HepG2 (cell line): Measurements from ENCODE around the gene RPS6KA2. TPM values are rescaled to one million over a fixed set of nuclear protein-coding genes. Genes with fewer than 3 reads are reported as not detected.

Experiments
- ATAC-seq: fragments of 200-7000 bp; cut with Tn5 transposase; 3 replicates; pipeline ENCODE4 v1.9.1; 2020; ENCODE audit warnings: mild to moderate bottlenecking, moderate library complexity
- BruUV-seq: library from RNA; stranded (reverse); fragments of 400-500 nt; replicated peaks from 2 replicates; lab custom pipeline; 2021; lab: Mats Ljungman, UMichigan
- CTCF ChIA-PET: fragments of 300-600 bp; formaldehyde crosslinking; extraction: SDS; loops from one replicate; lab custom pipeline; 2021; ENCODE audit warnings: low total read pairs, inconsistent platforms, low intra/inter-chr PET ratio; lab: Yijun Ruan, JAX
- POLR2A ChIA-PET: fragments of 350-600 bp; sonication (Branson Sonifier 250); formaldehyde crosslinking; loops from one replicate; lab custom pipeline; 2020; ENCODE audit warnings: antibody characterized with exemption, inconsistent platforms; lab: Yijun Ruan, JAX
- DNase-seq: peaks from one replicate; pipeline ENCODE4 v3.0.0-alpha.2; 2015; ENCODE audit warnings: low spot score
- FAIRE-seq: peaks from 3 replicates; lab custom pipeline; 2011; peaks lifted over from hg19 to GRCh38; lab: Jason Lieb, UNC
- H2AFZ ChIP-seq: one replicate; pipeline ENCODE4 v1.6.1; 2011; ENCODE audit warnings: low read length, inconsistent platforms
- H3K27ac ChIP-seq: fragments of 300-600 bp; 3 replicates; pipeline ENCODE4 v1.8.0; 2011; ENCODE audit warnings: mixed run types, mild to moderate bottlenecking, mixed read lengths, low read length, inconsistent platforms; ENCODE audit not compliant: insufficient read depth; ENCODE audit errors: extremely low read length
- H3K27me3 ChIP-seq, 2 experiments: fragments of 200-600 bp in 1 of 2; 2 replicates in 1 of 2; 3 replicates in 1 of 2; pipeline versions ENCODE4 v1.6.0 to v1.8.0; 2011; ENCODE audit warnings: low read length in 2 of 2, mild to moderate bottlenecking in 2 of 2, moderate library complexity in 2 of 2, inconsistent platforms in 1 of 2; ENCODE audit not compliant: insufficient read depth in 2 of 2, control insufficient read depth in 1 of 2
- H3K36me3 ChIP-seq, 2 experiments: fragments of 200-600 bp in 1 of 2; replicated peaks in 1 of 2; 2 replicates in 1 of 2; 3 replicates in 1 of 2; pipeline versions ENCODE4 v1.5.1 to v1.8.0; 2011; ENCODE audit warnings: low read length in 2 of 2, inconsistent platforms in 1 of 2; ENCODE audit not compliant: insufficient read depth in 2 of 2, control insufficient read depth in 1 of 2
- H3K4me1 ChIP-seq: 2 replicates; pipeline ENCODE4 v1.5.1; 2012; ENCODE audit warnings: low read length, inconsistent platforms; ENCODE audit not compliant: insufficient read depth
- H3K4me2 ChIP-seq: 2 replicates; pipeline ENCODE4 v1.6.0; 2011; ENCODE audit warnings: low read depth, low read length, inconsistent platforms
- H3K4me3 ChIP-seq, 3 experiments: fragments of 200-600 bp in 1 of 3; sonication (generic), shearing (Covaris generic) in 1 of 3; replicated peaks in 1 of 3; 2 replicates each; pipeline ENCODE4 v1.5.1; 2011 to 2016; ENCODE audit warnings: low read length in 3 of 3, inconsistent platforms in 2 of 3, low read depth in 2 of 3, mild to moderate bottlenecking in 2 of 3, control low read depth in 1 of 3, mixed read lengths in 1 of 3; ENCODE audit not compliant: insufficient read depth in 1 of 3
- H3K79me2 ChIP-seq: one replicate; pipeline ENCODE4 v1.6.1; 2011; ENCODE audit warnings: low read length, inconsistent platforms; ENCODE audit not compliant: insufficient read depth
- H3K9ac ChIP-seq: 2 replicates; pipeline ENCODE4 v1.6.0; 2011; ENCODE audit warnings: mild to moderate bottlenecking, low read depth, low read length, inconsistent platforms; ENCODE audit not compliant: insufficient read depth
- H3K9me3 ChIP-seq: 2 replicates; pipeline ENCODE4 v1.5.1; 2012; ENCODE audit warnings: mild to moderate bottlenecking, low read length
- H4K20me1 ChIP-seq: 2 replicates; pipeline ENCODE4 v1.6.0; 2011; ENCODE audit warnings: inconsistent platforms, mild to moderate bottlenecking, low read length, moderate library complexity; ENCODE audit not compliant: insufficient read depth
- GABPA ChIP-seq, 2 experiments: IDR thresholded peaks; 2 replicates each; pipeline ENCODE4 v1.6.1; 2011 to 2016; ENCODE audit warnings: low read depth in 2 of 2, low read length in 1 of 2, missing biosample characterization in 1 of 2, missing genetic modification characterization in 1 of 2
- IRF2 ChIP-seq: IDR thresholded peaks from 2 replicates; pipeline ENCODE4 v1.6.1; 2018; ENCODE audit warnings: missing genetic modification reagents, missing compliant biosample characterization
- JUN ChIP-seq: sonication (generic); formaldehyde crosslinking; IDR thresholded peaks from 2 replicates; pipeline ENCODE4 v1.4.0; 2020; ENCODE audit warnings: mild to moderate bottlenecking, missing genetic modification reagents
- MTA1 ChIP-seq: sonication (generic); formaldehyde crosslinking; IDR thresholded peaks from 2 replicates; pipeline ENCODE4 v1.4.0; 2020; ENCODE audit warnings: missing genetic modification reagents, mild to moderate bottlenecking, borderline replicate concordance
- POLR2A ChIP-seq, 2 experiments: IDR thresholded peaks; 2 replicates each; pipeline ENCODE4 v1.6.1; 2011; ENCODE audit warnings: low read depth in 2 of 2, low read length in 2 of 2, mild to moderate bottlenecking in 1 of 2, moderate library complexity in 1 of 2; ENCODE audit not compliant: insufficient read depth in 1 of 2
- TBX2 ChIP-seq: sonication (generic); formaldehyde crosslinking; IDR thresholded peaks from 2 replicates; pipeline ENCODE4 v1.5.0; 2020; ENCODE audit warnings: missing genetic modification reagents, mild to moderate bottlenecking, borderline replicate concordance
- ZBTB40 ChIP-seq, 2 experiments: fragments of 450-650 bp in 1 of 2; sonication (generic) in 1 of 2; formaldehyde crosslinking in 1 of 2; IDR thresholded peaks; 2 replicates each; pipeline versions ENCODE4 v1.6.1 to v1.8.0; 2016 to 2022; ENCODE audit warnings: antibody characterized with exemption in 1 of 2, mild to moderate bottlenecking in 1 of 2, missing genetic modification reagents in 1 of 2
- ZBTB46 ChIP-seq: sonication (generic); formaldehyde crosslinking; IDR thresholded peaks from 2 replicates; pipeline ENCODE4 v1.4.0; 2020; ENCODE audit warnings: mild to moderate bottlenecking, missing genetic modification reagents, borderline replicate concordance
- ZNF326 ChIP-seq: sonication (generic); formaldehyde crosslinking; IDR thresholded peaks from 2 replicates; pipeline ENCODE4 v1.4.0; 2020; ENCODE audit warnings: missing genetic modification reagents, borderline replicate concordance
- ZNF678 ChIP-seq: sonication (generic); formaldehyde crosslinking; IDR thresholded peaks from 2 replicates; pipeline ENCODE4 v1.4.0; 2020; ENCODE audit warnings: mild to moderate bottlenecking, missing genetic modification reagents
- ZNF790 ChIP-seq: sonication (generic); formaldehyde crosslinking; IDR thresholded peaks from 2 replicates; pipeline ENCODE4 v1.8.0; 2022; ENCODE audit warnings: missing genetic modification reagents, mild to moderate bottlenecking, borderline replicate concordance
- WGBS: methylation state at CpG from one replicate; pipeline ENCODE4 v1.1.6; 2017; ENCODE audit warnings: low lambda C conversion rate; 5-methylcytosine and 5-hydroxymethylcytosine counted together
- in situ Hi-C: cut with HindIII; loops from 2 replicates; pipeline ENCODE4 v1.10.0; 2017; ENCODE audit warnings: low pct_unique_long_range_greater_than_20kb; ENCODE audit not compliant: extremely low pct_ligation_motif_present
- intact Hi-C: fragments of 100-400 bp; cut with micrococcal nuclease; formaldehyde crosslinking; loops from one replicate; pipeline ENCODE4 v1.10.0; 2022; ENCODE audit not compliant: unreplicated experiment
- polyA plus RNA-seq, 8 experiments: library from polyadenylated mRNA; depleted of rRNA in 3 of 8; stranded (reverse) in 7 of 8; unstranded in 1 of 8; fragments of >200 nt; fragmentation: Illumina TruSeq in 4 of 8; extraction: Trizol in 4 of 8; gene quantifications; 2 replicates each; pipeline versions ENCODE4 v1.2.1 to v1.2.3, GENCODE V29; 2011 to 2016; ENCODE audit warnings: low read depth in 4 of 8, missing spikeins in 1 of 8, mixed read lengths in 1 of 8; ENCODE audit not compliant: insufficient read depth in 1 of 8
- total RNA-seq, 5 experiments: library from RNA; depleted of rRNA; stranded (reverse); fragments of >200 nt; fragmentation: Illumina TruSeq; extraction: Trizol; gene quantifications; 2 replicates each; pipeline ENCODE4 v1.2.3, GENCODE V29; 2016; ENCODE audit warnings: low read depth in 1 of 5

Gene RPS6KA2
- total and polyA plus RNA-seq, 2 of the 13 experiments (the other 11 are each of a cell fraction or from before 2014, with no cell fraction given), result 0.22 to 0.38 TPM

GRCh38 chr6:166632731-166633130 lies 5.7 kb upstream of the RPS6KA2 start (continued):
- no peak for TF ChIP-seq ZBTB46

- H3K36me3 ChIP-seq, result no peaks in the 10 kb centered on the region
- FAIRE-seq, result no peak
- ATAC-seq, result no peak
- BruUV-seq, result no TSS peak
- no peaks in the 10 kb centered on the region; the same call in 1 of the 2 replicates for H4K20me1 ChIP-seq
- no peaks in the 10 kb centered on the region for H3K79me2 ChIP-seq
- POLR2A ChIA-PET, result no interaction called here
- H2AFZ ChIP-seq, result no peak overlapping the region
- CTCF ChIA-PET, result no interaction called here
- WGBS, result 48% methylated on average over 6 of the region's 6 CpGs
- H3K27ac ChIP-seq, result no peak overlapping the region
- intact Hi-C loops, result no loop called here
- peaks cover 12% of the 10 kb centered on the region for H3K4me1 ChIP-seq
- H3K27me3 ChIP-seq, result peaks cover 16 to 86% of the 10 kb centered on the region in 2 experiments
- H3K9me3 ChIP-seq, result no peaks in the 10 kb centered on the region
- no peak overlapping the region for H3K9ac ChIP-seq
- no peak overlapping the region for H3K4me2 ChIP-seq
- in situ Hi-C loops, result no loop called here
- DNase-seq, result no peak
- H3K4me3 ChIP-seq, result no peak overlapping the region
- TF ChIP-seq TBX2 (CRISPR knock-in tag) (no peak), ZNF678 (CRISPR knock-in tag) (no peak), JUN (CRISPR knock-in tag) (no peak), GABPA (IDR thresholded peaks at IDR 0.05; ENCODE audit: low read depth, low read length) (no peak), GABPA (CRISPR knock-in tag; IDR thresholded peaks at IDR 0.05; ENCODE audit: low read depth) (no peak), ZNF326 (CRISPR knock-in tag) (no peak), POLR2A (IDR thresholded peaks at IDR 0.05; ENCODE audit: insufficient read depth in 1 of 2, low read depth in 2 of 2, low read length in 2 of 2) (no peak), IRF2 (no peak), ZNF790 (CRISPR knock-in tag) (no peak), MTA1 (CRISPR knock-in tag) (no peak), ZBTB40 (IDR thresholded peaks at IDR 0.05) (no peak), ZBTB40 (CRISPR knock-in tag; IDR thresholded peaks at IDR 0.05) (no peak)
These were observed 3.4 kb upstream of the RPS6KA2 start for GRCh38 chr6:166630462-166630861.
